Measurements from ENCODE around the gene FRMD5. TPM values are rescaled to one million over a fixed set of nuclear protein-coding genes. Genes with fewer than 3 reads are reported as not detected.
"Not testable (repeated sequence)": the region's sequence is repeated elsewhere in the genome, so short reads cannot be mapped to it uniquely, and the experiment has no call there.

FRMD5 gene
- total and polyA plus RNA-seq, 2 donors (not counting 1 experiment from before 2014, with no cell fraction given), result 1.9 to 4.3 TPM

GRCh38 chr15:44033894-44034293 is 161.2 kb downstream of the FRMD5 start:
- H4K20me1 ChIP-seq (ENCODE audit: control insufficient read depth, extremely low read depth, insufficient read depth, low read length), result no peaks in the 10 kb centered on the region
- no peak overlapping the region for H3K27ac ChIP-seq (ENCODE audit: insufficient read depth, low read length)
- peak; percentile 43 to 72 for DNase-seq (ENCODE audit: low read depth in 2 of 2)
- no peak overlapping the region for H3K9ac ChIP-seq (ENCODE audit: insufficient read depth, low read length)
- no peak for TF ChIP-seq CTCF (conservative IDR thresholded peaks at IDR 0.05 in 1 of 2, IDR thresholded peaks at IDR 0.05 in 1 of 2; ENCODE audit: low read depth in 1 of 2, low read length in 2 of 2)
- TF ChIP-seq EZH2 (IDR thresholded peaks at IDR 0.05; ENCODE audit: low read length, missing control alignments), result no peak
- H3K4me2 ChIP-seq (ENCODE audit: extremely low read depth, insufficient read depth, low read length), result no peak overlapping the region
- peaks cover 21% of the 10 kb centered on the region for H3K4me1 ChIP-seq (ENCODE audit: control insufficient read depth, extremely low read depth, insufficient read depth, low read length)
- no peaks in the 10 kb centered on the region for H3K27me3 ChIP-seq (ENCODE audit: control insufficient read depth, insufficient read depth, low read length)
- H3K36me3 ChIP-seq (ENCODE audit: control insufficient read depth, insufficient read depth, low read length), result no peaks in the 10 kb centered on the region
- no peak overlapping the region for H3K4me3 ChIP-seq (replicated peaks in 1 of 4; ENCODE audit: control extremely low read depth in 1 of 4, insufficient read depth in 1 of 4, low read depth in 3 of 4, low read length in 4 of 4)
- no peak overlapping the region for H2AFZ ChIP-seq (ENCODE audit: low read length)
- H3K79me2 ChIP-seq (ENCODE audit: control insufficient read depth, insufficient read depth, low read length), result no peaks in the 10 kb centered on the region
- no peaks in the 10 kb centered on the region for H3K9me3 ChIP-seq (ENCODE audit: control insufficient read depth, insufficient read depth, low read depth, low read length)

- H3K4me1 ChIP-seq (ENCODE audit: control insufficient read depth, extremely low read depth, insufficient read depth, low read length), result peaks cover 27% of the 10 kb centered on the region
- H3K79me2 ChIP-seq (ENCODE audit: control insufficient read depth, insufficient read depth, low read length); H3K9me3 ChIP-seq (ENCODE audit: control insufficient read depth, insufficient read depth, low read depth, low read length); H2AFZ ChIP-seq (ENCODE audit: low read length); H3K27me3 ChIP-seq (ENCODE audit: control insufficient read depth, insufficient read depth, low read length); H3K27ac ChIP-seq (ENCODE audit: insufficient read depth, low read length); H3K9ac ChIP-seq (ENCODE audit: insufficient read depth, low read length); H3K36me3 ChIP-seq (ENCODE audit: control insufficient read depth, insufficient read depth, low read length); H3K4me3 ChIP-seq (replicated peaks in 1 of 4; ENCODE audit: control extremely low read depth in 1 of 4, insufficient read depth in 1 of 4, low read depth in 3 of 4, low read length in 4 of 4); H4K20me1 ChIP-seq (ENCODE audit: control insufficient read depth, extremely low read depth, insufficient read depth, low read length); DNase-seq (ENCODE audit: low read depth in 2 of 2); H3K4me2 ChIP-seq (ENCODE audit: extremely low read depth, insufficient read depth, low read length): not testable (repeated sequence)
Measured at GRCh38 chr15:44032820-44033219, 162.3 kb downstream of the FRMD5 start.

- no peak overlapping the region for H3K9ac ChIP-seq (ENCODE audit: insufficient read depth, low read length)
Measured at GRCh38 chr15:44029940-44030568, 165.0 kb downstream of the FRMD5 start.

More at GRCh38 chr15:44029940-44030568, 165.0 kb downstream of the FRMD5 start:
- Histone ChIP-seq H3K4me2 (ENCODE audit: extremely low read depth, insufficient read depth, low read length) (peak overlapping the region; percentile 29), H3K79me2 (ENCODE audit: control insufficient read depth, insufficient read depth, low read length) (no peaks in the 10 kb centered on the region), H2AFZ (ENCODE audit: low read length) (no peak overlapping the region), H3K9me3 (ENCODE audit: control insufficient read depth, insufficient read depth, low read depth, low read length) (no peaks in the 10 kb centered on the region), H3K4me1 (ENCODE audit: control insufficient read depth, extremely low read depth, insufficient read depth, low read length) (peaks cover 19% of the 10 kb centered on the region), H3K4me3 (replicated peaks in 1 of 4; ENCODE audit: control extremely low read depth in 1 of 4, insufficient read depth in 1 of 4, low read depth in 3 of 4, low read length in 4 of 4) (no peak overlapping the region), H3K27ac (ENCODE audit: insufficient read depth, low read length) (peak overlapping the region; percentile 29), H4K20me1 (ENCODE audit: control insufficient read depth, extremely low read depth, insufficient read depth, low read length) (no peaks in the 10 kb centered on the region), H3K36me3 (ENCODE audit: control insufficient read depth, insufficient read depth, low read length) (no peaks in the 10 kb centered on the region), H3K27me3 (ENCODE audit: control insufficient read depth, insufficient read depth, low read length) (no peaks in the 10 kb centered on the region)
- TF ChIP-seq CTCF (conservative IDR thresholded peaks at IDR 0.05 in 1 of 2, IDR thresholded peaks at IDR 0.05 in 1 of 2; ENCODE audit: low read depth in 1 of 2, low read length in 2 of 2), result no peak
- no peak for TF ChIP-seq EZH2 (IDR thresholded peaks at IDR 0.05; ENCODE audit: low read length, missing control alignments)
- peak; percentile 47 to 69 for DNase-seq (ENCODE audit: low read depth in 2 of 2)

Measured in fibroblast of lung (primary cell).